ENCODE results near the gene TECPR1. TPM values are rescaled to one million over a fixed set of nuclear protein-coding genes. Genes with fewer than 3 reads are reported as not detected.

Gene TECPR1
- total and polyA plus RNA-seq, 2 of the 8 experiments (the other 6 are each of a cell fraction or from before 2014, with no cell fraction given): 1.3 to 11.1 TPM

- Histone ChIP-seq H3K23me2 (ENCODE audit: low read depth, low read length) (no peaks in the 10 kb centered on the region; the same call in 1 of the 2 replicates), H2BK20ac (ENCODE audit: low read length) (no peak overlapping the region), H3K27ac (ENCODE audit: low read depth, low read length) (no peak overlapping the region), H3K79me1 (ENCODE audit: low read depth, low read length) (peaks cover 2% of the 10 kb centered on the region), H3K23ac (ENCODE audit: insufficient read length) (no peak overlapping the region), H2BK120ac (replicated peaks; ENCODE audit: low read depth, low read length) (no peak overlapping the region), H3K4me2 (ENCODE audit: insufficient read depth in 1 of 2, low read depth in 2 of 2, low read length in 2 of 2) (no peak overlapping the region), H2AFZ (ENCODE audit: low read length) (no peak overlapping the region), H4K91ac (replicated peaks; ENCODE audit: insufficient read length, low read length) (no peak overlapping the region), H4K8ac (ENCODE audit: extremely low read depth, insufficient read depth, low read length) (no peak overlapping the region), H2AK5ac (ENCODE audit: low read depth, low read length) (no peak overlapping the region), H2BK15ac (ENCODE audit: low read length) (no peak overlapping the region), H3K79me2 (ENCODE audit: control insufficient read depth in 1 of 2, insufficient read depth in 2 of 2, low read length in 2 of 2) (peaks cover 0 to 14% of the 10 kb centered on the region in 2 experiments; a peak in 3 of 4 replicates), H4K20me1 (replicated peaks in 1 of 2; ENCODE audit: control insufficient read depth in 1 of 2, insufficient read depth in 2 of 2, low read length in 2 of 2) (peaks cover 2 to 14% of the 10 kb centered on the region in 2 experiments), H2BK12ac (ENCODE audit: low read depth, low read length) (no peak overlapping the region), H3K9me3 (ENCODE audit: insufficient read depth in 2 of 2, low read depth in 1 of 2, low read length in 1 of 2) (no peaks in the 10 kb centered on the region), H3K56ac (replicated peaks; ENCODE audit: insufficient read length, low read depth, low read length) (no peak overlapping the region), H3K14ac (ENCODE audit: insufficient read length) (no peak overlapping the region), H4K5ac (ENCODE audit: insufficient read length, low read depth, low read length) (no peak overlapping the region), H3K27me3 (replicated peaks in 1 of 4; ENCODE audit: control insufficient read depth in 3 of 4, extremely low read depth in 1 of 4, insufficient read depth in 3 of 4, low read length in 3 of 4) (no peaks in the 10 kb centered on the region), H2BK5ac (ENCODE audit: low read depth, low read length) (no peak overlapping the region), H3K36me3 (ENCODE audit: control insufficient read depth in 2 of 4, insufficient read depth in 4 of 4, low read length in 3 of 4) (peaks cover 3 to 12% (median 6%) of the 10 kb centered on the region in 4 experiments; a peak in 7 of 8 replicates), H3K9ac (replicated peaks in 1 of 4; ENCODE audit: extremely low read depth in 1 of 4, low read depth in 3 of 4, low read length in 3 of 4) (no peak overlapping the region), H3K4ac (replicated peaks; ENCODE audit: insufficient read length, low read depth, low read length) (no peak overlapping the region), H3K4me3 (ENCODE audit: extremely low read depth in 1 of 4, insufficient read depth in 2 of 4, low read depth in 3 of 4, low read length in 4 of 4) (no peak overlapping the region), H3K18ac (ENCODE audit: extremely low read depth, low read length) (no peak overlapping the region), H3K4me1 (replicated peaks in 1 of 4; ENCODE audit: control insufficient read depth in 3 of 4, insufficient read depth in 4 of 4, low read length in 3 of 4) (no peaks in the 10 kb centered on the region)
- DNase-seq (ENCODE audit: low read depth in 1 of 2, low spot score in 2 of 2) (no peak), FAIRE-seq (no peak)
- WGBS, 2 experiments (ENCODE audit: extremely low coverage in 1 of 2, insufficient coverage in 1 of 2, insufficient read length in 1 of 2, insufficient replicate concordance in 2 of 2, low coverage in 1 of 2, low lambda C conversion rate in 2 of 2, missing lambda C conversion rate in 1 of 2): 87% methylated on average over 5 of the region's 5 CpGs; no CpG with 5 or more reads in 1 of the 2 experiments
- POLR2A ChIA-PET (ENCODE audit: partially characterized antibody): no interaction called here
- CTCF ChIA-PET (ENCODE audit: partially characterized antibody): no interaction called here
- TF ChIP-seq TBP (IDR thresholded peaks at IDR 0.05; ENCODE audit: low read depth, low read length) (no peak), EZH2 (IDR thresholded peaks at IDR 0.05; ENCODE audit: low read depth, low read length, severe bottlenecking) (no peak), EP300 (IDR thresholded peaks at IDR 0.05; ENCODE audit: borderline replicate concordance in 1 of 2, low read depth in 2 of 2, low read length in 2 of 2) (no peak), ASH2L (IDR thresholded peaks at IDR 0.05; ENCODE audit: low read length) (no peak), PHF8 (conservative IDR thresholded peaks at IDR 0.05; ENCODE audit: low read depth, low read length) (no peak), SP1 (IDR thresholded peaks at IDR 0.05; ENCODE audit: low read depth, low read length) (no peak), POU5F1 (IDR thresholded peaks at IDR 0.05; ENCODE audit: low read depth, low read length) (no peak), SRF (IDR thresholded peaks at IDR 0.05; ENCODE audit: low read depth, low read length) (no peak), RFX5 (IDR thresholded peaks at IDR 0.05; ENCODE audit: borderline replicate concordance, low read depth, low read length) (no peak), SIX5 (IDR thresholded peaks at IDR 0.05; ENCODE audit: low read depth, low read length) (no peak), RBBP5 (IDR thresholded peaks at IDR 0.05; ENCODE audit: borderline replicate concordance, low read depth, low read length) (no peak), ATF2 (IDR thresholded peaks at IDR 0.05; ENCODE audit: low read length) (no peak), HDAC2 (IDR thresholded peaks at IDR 0.05; ENCODE audit: borderline replicate concordance in 1 of 2, low read depth in 2 of 2, low read length in 2 of 2) (no peak)
These were observed 52.9 kb downstream of the TECPR1 start for GRCh38 chr7:98199131-98199530.
